ENCODE data around the gene CACNA1C. TPM values are rescaled to one million over a fixed set of nuclear protein-coding genes. Genes with fewer than 3 reads are reported as not detected.

The CACNA1C gene
- total RNA-seq, 4 donors from 2014 or later, result 3.8 to 13.6 (median 5.7) TPM

DNA sequence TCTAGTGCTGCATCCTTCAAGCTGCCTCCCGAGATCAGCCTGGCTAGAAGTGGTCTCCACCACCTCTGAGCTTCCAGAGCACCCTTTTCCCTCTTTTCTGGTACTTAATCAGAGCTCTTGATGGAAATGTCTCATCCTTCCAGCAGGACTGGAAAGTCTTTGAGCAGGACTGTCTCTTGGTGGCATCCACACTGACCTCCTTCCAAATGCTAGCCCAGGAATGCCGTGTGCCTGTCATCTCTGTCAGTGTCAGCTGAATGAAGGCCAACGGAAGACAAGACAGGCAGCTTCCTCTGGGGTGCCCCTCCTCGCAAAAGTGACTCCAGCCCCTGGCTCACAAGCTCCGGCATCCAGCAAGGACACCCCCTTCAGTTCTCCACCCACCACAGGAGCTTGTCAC is 570.7 kb downstream of the CACNA1C start:
- TF ChIP-seq, protein P1, sequence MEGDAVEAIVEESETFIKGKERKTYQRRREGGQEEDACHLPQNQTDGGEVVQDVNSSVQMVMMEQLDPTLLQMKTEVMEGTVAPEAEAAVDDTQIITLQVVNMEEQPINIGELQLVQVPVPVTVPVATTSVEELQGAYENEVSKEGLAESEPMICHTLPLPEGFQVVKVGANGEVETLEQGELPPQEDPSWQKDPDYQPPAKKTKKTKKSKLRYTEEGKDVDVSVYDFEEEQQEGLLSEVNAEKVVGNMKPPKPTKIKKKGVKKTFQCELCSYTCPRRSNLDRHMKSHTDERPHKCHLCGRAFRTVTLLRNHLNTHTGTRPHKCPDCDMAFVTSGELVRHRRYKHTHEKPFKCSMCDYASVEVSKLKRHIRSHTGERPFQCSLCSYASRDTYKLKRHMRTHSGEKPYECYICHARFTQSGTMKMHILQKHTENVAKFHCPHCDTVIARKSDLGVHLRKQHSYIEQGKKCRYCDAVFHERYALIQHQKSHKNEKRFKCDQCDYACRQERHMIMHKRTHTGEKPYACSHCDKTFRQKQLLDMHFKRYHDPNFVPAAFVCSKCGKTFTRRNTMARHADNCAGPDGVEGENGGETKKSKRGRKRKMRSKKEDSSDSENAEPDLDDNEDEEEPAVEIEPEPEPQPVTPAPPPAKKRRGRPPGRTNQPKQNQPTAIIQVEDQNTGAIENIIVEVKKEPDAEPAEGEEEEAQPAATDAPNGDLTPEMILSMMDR (IDR thresholded peaks at IDR 0.05), result no peak
- DNase-seq (ENCODE audit: low spot score) (no peak), ATAC-seq (ENCODE audit: low FRiP score) (no peak)

DNA sequence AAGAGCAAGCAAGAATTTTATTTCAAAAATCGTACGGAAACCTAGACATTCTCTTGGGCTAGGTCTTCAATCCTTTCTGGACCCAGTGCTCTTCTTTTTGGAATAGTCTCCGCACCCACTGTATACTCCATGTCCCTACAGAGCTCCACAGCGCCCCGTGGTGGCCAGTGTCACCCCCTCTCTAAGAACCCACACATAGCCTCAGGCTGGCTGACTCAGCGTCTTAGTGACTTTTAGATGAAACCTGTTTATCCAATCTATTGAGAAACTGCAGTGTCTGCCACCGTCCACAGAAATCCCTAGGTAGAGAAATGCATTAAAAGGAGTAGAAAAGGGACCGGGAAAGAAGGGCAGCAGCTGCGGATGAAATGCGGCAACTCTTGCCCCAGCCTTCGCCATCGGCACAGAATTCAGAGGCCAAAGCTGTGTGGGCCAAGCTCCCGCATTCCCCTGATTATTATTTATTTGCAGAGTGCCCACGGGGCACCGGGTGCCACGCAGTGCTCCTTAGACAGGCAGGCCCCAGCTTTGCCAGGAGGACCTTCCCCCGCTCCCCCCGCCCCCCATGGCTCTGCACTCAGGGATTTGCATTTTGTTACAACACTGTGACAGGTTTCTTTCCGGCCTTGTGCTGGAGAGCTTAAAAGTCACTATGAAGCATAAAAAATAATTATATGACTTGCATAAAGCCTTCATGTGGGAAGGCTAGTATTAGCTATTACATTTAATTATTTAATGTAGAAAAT is 571.9 kb downstream of the CACNA1C start:
- TF ChIP-seq, protein P1 (IDR thresholded peaks at IDR 0.05), result no peak
- DNase-seq (ENCODE audit: low spot score) (no peak), ATAC-seq (ENCODE audit: low FRiP score) (no peak)

DNA sequence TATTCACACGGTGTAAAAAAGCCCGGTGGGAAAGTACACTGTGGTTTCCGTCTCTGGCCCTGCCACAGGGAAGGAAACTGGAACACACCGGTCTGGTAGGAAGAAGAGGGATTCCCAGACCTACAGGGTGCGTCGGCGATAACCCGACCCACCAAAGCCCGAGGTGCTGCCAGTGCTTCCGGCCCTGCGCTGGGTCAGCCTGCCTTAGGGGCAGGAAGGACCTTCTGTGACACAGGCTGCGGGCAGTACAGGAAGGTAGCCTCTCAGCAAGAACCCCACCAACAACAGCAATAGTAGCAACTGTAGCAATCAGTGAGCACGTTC is 572.5 kb downstream of the CACNA1C start:
- peak; percentile 33 for ATAC-seq (ENCODE audit: low FRiP score)
- TF ChIP-seq, protein P1 (IDR thresholded peaks at IDR 0.05), result no peak
- no peak for DNase-seq (ENCODE audit: low spot score)

DNA sequence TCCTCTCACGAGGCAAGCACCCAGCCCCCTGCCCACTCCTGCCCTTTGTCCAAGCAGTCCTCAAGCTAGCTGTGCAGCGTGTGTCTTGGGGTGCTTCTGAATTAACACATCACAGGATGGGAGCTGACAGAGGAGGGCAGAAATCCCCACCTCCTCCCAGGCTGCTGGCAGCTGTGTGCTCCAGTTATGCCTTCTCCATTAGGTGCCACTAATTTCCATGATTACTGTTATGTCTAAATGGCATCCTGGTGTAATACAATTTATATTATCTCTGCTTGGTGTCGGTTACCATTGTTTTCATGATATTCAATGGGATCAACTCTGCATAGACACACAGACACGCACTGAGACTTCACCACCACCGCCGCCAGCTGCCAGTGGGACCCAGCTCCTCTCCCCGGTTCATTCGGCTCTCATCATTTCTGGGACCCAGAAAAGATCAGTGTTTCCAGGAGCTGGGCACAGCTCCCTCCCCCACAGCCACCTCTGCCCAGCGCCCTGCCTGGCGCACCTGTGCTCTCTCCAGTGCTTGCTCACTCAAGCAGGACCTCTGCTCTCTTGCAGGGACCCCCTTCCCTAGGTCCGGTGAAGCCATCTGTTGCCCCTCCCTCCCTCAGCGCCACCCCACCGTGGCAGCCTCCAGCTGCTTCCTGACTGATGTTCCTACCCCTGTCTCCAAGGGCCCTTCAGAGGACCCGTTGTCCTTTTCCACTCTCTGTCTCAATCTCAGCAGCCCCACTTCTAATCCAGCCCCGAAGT is 574.5 kb downstream of the CACNA1C start:
- DNase-seq (ENCODE audit: low spot score), result no peak
- TF ChIP-seq, protein P1 (IDR thresholded peaks at IDR 0.05), result no peak
- no peak for ATAC-seq (ENCODE audit: low FRiP score)

DNA sequence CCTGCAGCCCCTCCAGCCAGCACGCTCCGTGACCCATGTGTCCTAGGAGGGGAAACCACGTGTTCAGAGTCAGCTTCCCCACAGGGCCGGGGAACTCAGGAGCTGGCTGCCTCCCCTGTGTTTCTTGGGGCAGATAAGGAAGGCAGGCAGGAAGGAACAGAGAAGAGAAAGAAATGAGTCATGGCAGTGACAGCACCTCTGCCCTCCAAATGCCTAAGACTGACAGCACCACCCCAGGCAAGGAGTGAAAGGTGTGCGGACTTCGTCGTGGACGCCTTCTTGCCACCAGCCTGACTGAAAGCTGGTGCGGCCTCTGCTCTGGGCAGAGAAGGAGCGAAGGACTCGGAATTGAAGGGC is 575.0 kb downstream of the CACNA1C start:
- ATAC-seq (ENCODE audit: low FRiP score) (no peak), DNase-seq (ENCODE audit: low spot score) (no peak)
- TF ChIP-seq, protein P1 (IDR thresholded peaks at IDR 0.05), result no peak

DNA sequence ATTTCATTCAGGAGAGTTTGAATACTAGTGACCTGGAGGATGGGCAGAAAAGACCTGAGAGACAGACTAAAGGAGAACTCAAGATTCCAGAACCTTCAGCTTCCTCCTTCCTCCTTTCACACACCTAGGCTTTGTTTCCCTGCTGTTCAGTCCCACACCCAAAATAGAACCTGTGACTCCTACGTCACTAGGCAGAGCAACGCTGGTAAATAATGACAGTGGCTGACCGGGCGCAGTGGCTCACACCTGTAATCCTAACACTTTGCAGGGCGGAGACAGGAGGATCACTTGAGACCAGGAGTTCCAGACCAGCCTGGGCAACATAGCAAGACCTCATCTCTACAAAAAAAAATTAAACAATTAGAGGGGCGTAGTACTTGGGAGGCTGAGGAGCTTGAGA is 575.6 kb downstream of the CACNA1C start:
- no peak for ATAC-seq (ENCODE audit: low FRiP score)
- TF ChIP-seq, protein P1 (IDR thresholded peaks at IDR 0.05), result no peak
- DNase-seq (ENCODE audit: low spot score), result no peak

DNA sequence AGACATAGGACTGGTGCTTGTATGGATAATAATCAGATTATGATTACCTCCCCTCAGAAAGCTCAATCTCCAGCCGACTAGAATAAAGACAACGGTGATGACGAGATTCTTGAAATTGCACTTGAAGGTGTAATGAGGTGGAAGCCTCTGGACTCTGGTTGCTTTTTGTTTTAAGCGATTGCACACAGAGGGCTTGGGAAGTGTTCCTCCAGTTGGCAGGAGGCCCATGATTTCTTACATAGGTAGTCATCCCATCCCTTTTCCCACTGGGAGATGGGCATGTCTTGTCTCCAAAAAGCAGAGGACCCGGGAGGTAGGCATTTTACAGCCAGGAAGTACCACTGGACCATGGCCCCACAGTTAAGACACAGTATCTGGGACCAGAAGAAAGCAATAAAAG is 576.3 kb downstream of the CACNA1C start:
- TF ChIP-seq, protein P1 (IDR thresholded peaks at IDR 0.05), result no peak
- no peak for ATAC-seq (ENCODE audit: low FRiP score)
- DNase-seq (ENCODE audit: low spot score), result no peak
